OCI-LY7 (cell line): ENCODE results near the gene DCHS1.

ENCODE experiments used
- CTCF ChIP-seq: fragments of 200-600 bp; sonication (generic); conservative IDR thresholded peaks from 2 replicates; pipeline ENCODE4 v1.5.1; 2014; ENCODE audit warnings: mild to moderate bottlenecking, antibody characterized with exemption, low read length, moderate library complexity, mixed read lengths
- EZH2phosphoT487 ChIP-seq: fragments of 200-600 bp; sonication (generic); IDR thresholded peaks from 2 replicates; pipeline ENCODE4 v1.6.1; 2018; ENCODE audit warnings: low read depth, borderline replicate concordance, mild to moderate bottlenecking, mixed run types, antibody characterized with exemption, low read length, moderate library complexity, mixed read lengths

- no peak for TF ChIP-seq CTCF
- no peak for TF ChIP-seq EZH2phosphoT487
Measured at GRCh38 chr11:6647836-6648235, 7.8 kb downstream of the DCHS1 start.
